Keratinocyte (primary cell): ENCODE measurements around the gene PAPSS2. TPM values are rescaled to one million over a fixed set of nuclear protein-coding genes. Genes with fewer than 3 reads are reported as not detected.

Source experiments
- DNase-seq: peaks from one replicate; pipeline ENCODE4 v3.0.0-alpha.2; 2011; ENCODE audit warnings: low read depth, missing footprints, low spot score
- FAIRE-seq: peaks from 2 replicates; lab custom pipeline; 2011; peaks lifted over from hg19 to GRCh38; lab: Jason Lieb, UNC
- H2AFZ ChIP-seq: 2 replicates; pipeline ENCODE4 v1.6.0; 2012; ENCODE audit warnings: low read length, control low read depth, inconsistent platforms; ENCODE audit not compliant: control insufficient read depth
- H3K27ac ChIP-seq: 2 replicates; pipeline ENCODE4 v1.5.1; 2011; ENCODE audit warnings: low read length; ENCODE audit not compliant: control insufficient read depth, insufficient read depth
- H3K27me3 ChIP-seq: 3 replicates; pipeline ENCODE4 v1.6.0; 2011; ENCODE audit warnings: low read length; ENCODE audit not compliant: control insufficient read depth, insufficient read depth; ENCODE audit errors: extremely low read depth
- H3K36me3 ChIP-seq, 2 experiments: 2 replicates in 1 of 2; 3 replicates in 1 of 2; pipeline ENCODE4 v1.5.1; 2011; ENCODE audit warnings: low read length in 2 of 2, mild to moderate bottlenecking in 1 of 2; ENCODE audit not compliant: control insufficient read depth in 2 of 2, insufficient read depth in 2 of 2; ENCODE audit errors: extremely low read depth in 1 of 2
- H3K4me1 ChIP-seq: 3 replicates; pipeline ENCODE4 v1.5.1; 2011; ENCODE audit warnings: low read length; ENCODE audit not compliant: control insufficient read depth, insufficient read depth; ENCODE audit errors: extremely low read depth
- H3K4me2 ChIP-seq: 3 replicates; pipeline ENCODE4 v1.6.0; 2011; ENCODE audit warnings: low read depth, low read length; ENCODE audit not compliant: control insufficient read depth, insufficient read depth; ENCODE audit errors: extremely low read depth
- H3K4me3 ChIP-seq, 3 experiments: fragments of 200-600 bp in 1 of 3; sonication (generic) in 1 of 3; 2 replicates in 2 of 3; 3 replicates in 1 of 3; pipeline ENCODE4 v1.5.1; 2011 to 2016; ENCODE audit warnings: low read length in 3 of 3, mild to moderate bottlenecking in 3 of 3, control low read depth in 2 of 3, inconsistent platforms in 1 of 3, low read depth in 1 of 3, mixed read lengths in 1 of 3, mixed run types in 1 of 3, moderate library complexity in 1 of 3; ENCODE audit not compliant: control insufficient read depth in 2 of 3, insufficient read depth in 2 of 3; ENCODE audit errors: extremely low read depth in 1 of 3
- H3K79me2 ChIP-seq: 2 replicates; pipeline ENCODE4 v1.6.0; 2012; ENCODE audit warnings: low read length; ENCODE audit not compliant: control insufficient read depth, insufficient read depth
- H3K9ac ChIP-seq: 3 replicates; pipeline ENCODE4 v1.6.0; 2011; ENCODE audit warnings: low read length; ENCODE audit not compliant: control insufficient read depth, insufficient read depth; ENCODE audit errors: extremely low read depth
- H3K9me1 ChIP-seq: 3 replicates; pipeline ENCODE4 v1.6.0; 2011; ENCODE audit warnings: low read length; ENCODE audit not compliant: control insufficient read depth, insufficient read depth; ENCODE audit errors: extremely low read depth
- H3K9me3 ChIP-seq: 2 replicates; pipeline ENCODE4 v1.5.1; 2012; ENCODE audit warnings: low read depth, low read length; ENCODE audit not compliant: control insufficient read depth
- H4K20me1 ChIP-seq: 3 replicates; pipeline ENCODE4 v1.6.0; 2011; ENCODE audit warnings: low read length; ENCODE audit not compliant: control insufficient read depth, insufficient read depth; ENCODE audit errors: extremely low read depth
- EZH2 ChIP-seq: IDR thresholded peaks from one replicate; pipeline ENCODE4 v1.6.1; 2012; ENCODE audit warnings: inconsistent platforms, mild to moderate bottlenecking, low read length, moderate library complexity
- dilution Hi-C: fragments of 300-500 bp; cut with MboI; formaldehyde crosslinking; loops from one replicate; pipeline ENCODE4 v1.7.0; 2020; ENCODE audit warnings: low sequenced_read_pairs; ENCODE audit not compliant: extremely low pct_ligation_motif_present
- polyA plus RNA-seq, 5 experiments: library from polyadenylated mRNA; depleted of rRNA in 3 of 5; stranded (reverse) in 3 of 5; stranded (forward) in 1 of 5; unstranded in 1 of 5; fragments of >200 nt; gene quantifications; 1 replicate in 1 of 5; 2 replicates in 3 of 5; 3 replicates in 1 of 5; pipeline versions ENCODE4 v1.2.1 to v1.2.3, GENCODE V29; 2011 to 2012; ENCODE audit warnings: missing spikeins in 2 of 5, low read depth in 1 of 5, low replicate concordance in 1 of 5
- TF ChIP-seq, protein P1 (sequence below), 3 experiments: IDR thresholded peaks in 1 of 3; conservative IDR thresholded peaks in 1 of 3; optimal IDR thresholded peaks in 1 of 3; 2 replicates in 2 of 3; 3 replicates in 1 of 3; pipeline versions ENCODE3 to v1.5.1; 2011; ENCODE audit warnings: low read length in 3 of 3, mild to moderate bottlenecking in 3 of 3, moderate library complexity in 2 of 3, control low read depth in 1 of 3, inconsistent platforms in 1 of 3; ENCODE audit not compliant: insufficient read depth in 2 of 3; ENCODE audit errors: extremely low read depth in 1 of 3

Gene PAPSS2
- polyA plus RNA-seq, 1 donor (not counting 4 experiments of a cell fraction or from before 2014, with no cell fraction given) = 1.1 TPM

DNA sequence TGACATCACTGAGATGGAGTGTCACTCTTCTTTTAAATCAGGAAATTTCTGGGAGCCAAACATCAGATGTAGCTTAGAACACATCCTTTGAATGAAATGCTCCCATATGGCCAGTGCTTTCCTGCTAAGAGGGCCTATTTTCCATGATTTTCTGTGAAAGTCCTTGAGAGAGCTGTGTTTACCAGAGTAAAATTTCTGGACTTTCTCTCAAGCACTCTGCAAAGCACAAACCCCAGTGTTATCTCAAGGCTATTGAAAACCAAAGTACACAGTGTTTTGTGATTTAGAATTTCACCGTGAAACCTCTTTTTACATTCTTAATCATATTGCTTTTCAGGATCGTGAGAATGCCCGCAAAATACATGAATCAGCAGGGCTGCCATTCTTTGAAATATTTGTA is 54.0 kb downstream of the PAPSS2 start:
- Histone ChIP-seq H2AFZ (no peak overlapping the region), H3K4me3 (no peak overlapping the region), H3K9me1 (no peaks in the 10 kb centered on the region), H3K36me3 (no peaks in the 10 kb centered on the region), H3K4me1 (no peaks in the 10 kb centered on the region), H3K4me2 (no peak overlapping the region), H3K9me3 (no peaks in the 10 kb centered on the region), H4K20me1 (no peaks in the 10 kb centered on the region), H3K27ac (no peak overlapping the region), H3K9ac (no peak overlapping the region), H3K27me3 (no peaks in the 10 kb centered on the region), H3K79me2 (no peaks in the 10 kb centered on the region)
- no peak for TF ChIP-seq EZH2
- TF ChIP-seq, protein P1, sequence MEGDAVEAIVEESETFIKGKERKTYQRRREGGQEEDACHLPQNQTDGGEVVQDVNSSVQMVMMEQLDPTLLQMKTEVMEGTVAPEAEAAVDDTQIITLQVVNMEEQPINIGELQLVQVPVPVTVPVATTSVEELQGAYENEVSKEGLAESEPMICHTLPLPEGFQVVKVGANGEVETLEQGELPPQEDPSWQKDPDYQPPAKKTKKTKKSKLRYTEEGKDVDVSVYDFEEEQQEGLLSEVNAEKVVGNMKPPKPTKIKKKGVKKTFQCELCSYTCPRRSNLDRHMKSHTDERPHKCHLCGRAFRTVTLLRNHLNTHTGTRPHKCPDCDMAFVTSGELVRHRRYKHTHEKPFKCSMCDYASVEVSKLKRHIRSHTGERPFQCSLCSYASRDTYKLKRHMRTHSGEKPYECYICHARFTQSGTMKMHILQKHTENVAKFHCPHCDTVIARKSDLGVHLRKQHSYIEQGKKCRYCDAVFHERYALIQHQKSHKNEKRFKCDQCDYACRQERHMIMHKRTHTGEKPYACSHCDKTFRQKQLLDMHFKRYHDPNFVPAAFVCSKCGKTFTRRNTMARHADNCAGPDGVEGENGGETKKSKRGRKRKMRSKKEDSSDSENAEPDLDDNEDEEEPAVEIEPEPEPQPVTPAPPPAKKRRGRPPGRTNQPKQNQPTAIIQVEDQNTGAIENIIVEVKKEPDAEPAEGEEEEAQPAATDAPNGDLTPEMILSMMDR (optimal IDR thresholded peaks at IDR 0.05 in 1 of 3, IDR thresholded peaks at IDR 0.05 in 1 of 3, conservative IDR thresholded peaks at IDR 0.05 in 1 of 3; ENCODE audit: extremely low read depth in 1 of 3, insufficient read depth in 2 of 3, low read length in 3 of 3) = no peak
- dilution Hi-C loops = no loop called here
- no peak for FAIRE-seq
- DNase-seq = no peak

DNA sequence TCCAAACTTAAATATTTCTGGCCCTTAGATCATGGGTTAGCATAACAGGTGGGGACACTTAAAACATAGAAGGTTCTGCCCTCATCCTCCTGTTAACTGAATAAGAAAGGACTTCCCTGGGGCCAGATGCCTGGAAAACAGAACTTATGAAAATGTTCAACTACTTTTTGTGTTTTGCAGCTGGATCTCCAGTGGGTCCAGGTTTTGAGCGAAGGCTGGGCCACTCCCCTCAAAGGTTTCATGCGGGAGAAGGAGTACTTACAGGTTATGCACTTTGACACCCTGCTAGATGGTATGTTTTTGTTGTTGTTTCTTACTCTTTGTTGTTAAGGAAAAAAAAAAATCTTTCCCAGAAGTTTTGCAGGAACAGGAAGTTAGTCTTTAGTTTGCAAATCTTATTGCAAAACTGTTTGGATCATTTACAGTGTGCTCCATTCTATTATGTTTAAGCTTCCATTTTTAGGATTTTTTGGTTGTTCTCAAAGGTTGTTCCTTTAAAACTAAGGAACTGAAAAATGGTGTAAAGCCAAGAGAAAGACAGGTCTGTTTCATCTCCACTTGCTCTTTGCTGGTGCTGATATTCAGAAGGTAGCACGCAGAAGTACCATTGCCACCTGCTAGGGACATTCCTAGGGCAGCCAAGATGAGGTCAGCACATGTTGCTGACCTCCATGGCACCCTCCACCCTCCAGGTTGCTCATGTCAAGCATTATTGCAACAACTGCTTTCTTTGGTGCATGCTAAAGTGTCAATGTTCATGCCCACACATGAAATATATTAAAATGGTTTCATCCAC is 56.1 kb downstream of the PAPSS2 start:
- no peak for FAIRE-seq
- no peaks in the 10 kb centered on the region for H3K4me1 ChIP-seq
- no peak overlapping the region for H3K4me3 ChIP-seq
- H3K9me3 ChIP-seq = no peaks in the 10 kb centered on the region
- H3K79me2 ChIP-seq = no peaks in the 10 kb centered on the region
- dilution Hi-C loops = no loop called here
- no peak overlapping the region for H2AFZ ChIP-seq
- H3K4me2 ChIP-seq = no peak overlapping the region
- TF ChIP-seq EZH2 = no peak
- TF ChIP-seq, protein P1 (optimal IDR thresholded peaks at IDR 0.05 in 1 of 3, IDR thresholded peaks at IDR 0.05 in 1 of 3, conservative IDR thresholded peaks at IDR 0.05 in 1 of 3; ENCODE audit: extremely low read depth in 1 of 3, insufficient read depth in 2 of 3, low read length in 3 of 3) = no peak
- H3K27me3 ChIP-seq = no peaks in the 10 kb centered on the region
- DNase-seq = no peak
- H3K27ac ChIP-seq = no peak overlapping the region
- no peaks in the 10 kb centered on the region for H3K36me3 ChIP-seq
- no peak overlapping the region for H3K9ac ChIP-seq
- H4K20me1 ChIP-seq = no peaks in the 10 kb centered on the region
- H3K9me1 ChIP-seq = no peaks in the 10 kb centered on the region
